WI38 (cell line): Measurements from ENCODE around the gene GSTT2.

Experiments used
- H3K4me3 ChIP-seq: 2 replicates; pipeline ENCODE4 v1.5.1; 2011; ENCODE audit warnings: low read depth, mild to moderate bottlenecking, control low read depth, low read length
- CTCF ChIP-seq: IDR thresholded peaks from 2 replicates; pipeline ENCODE4 v1.5.1; 2012; ENCODE audit warnings: low read depth, mild to moderate bottlenecking, control low read depth, low read length

The GSTT2 gene

GRCh38 chr22:24030186-24030702 lies 50.3 kb downstream of the GSTT2 start:
- TF ChIP-seq CTCF = no peak
- no peak overlapping the region for H3K4me3 ChIP-seq
